Sigmoid colon (tissue), 7 donors: Measurements from ENCODE around the gene FTO. TPM values are rescaled to one million over a fixed set of nuclear protein-coding genes. Genes with fewer than 3 reads are reported as not detected.

Source experiments
- DNase-seq: peaks from one replicate; pipeline ENCODE4 v3.0.0-alpha.2; 2019
- H3K27ac ChIP-seq, 4 donors: fragments of 200-600 bp; sonication (generic); one replicate each; pipeline ENCODE4 v1.5.1; 2016 to 2019; ENCODE audit warnings: mild to moderate bottlenecking in 1 of 4
- H3K27me3 ChIP-seq, 3 donors: fragments of 200-600 bp; sonication (generic); one replicate each; pipeline ENCODE4 v1.5.1; 2019; ENCODE audit warnings: mild to moderate bottlenecking in 1 of 3
- H3K36me3 ChIP-seq, 4 donors: fragments of 200-600 bp; sonication (generic); one replicate each; pipeline ENCODE4 v1.5.1; 2016 to 2019
- H3K4me1 ChIP-seq, 4 donors: fragments of 200-600 bp; sonication (generic); one replicate each; pipeline ENCODE4 v1.5.1; 2017 to 2019
- H3K4me3 ChIP-seq, 4 donors: fragments of 200-600 bp; sonication (generic); one replicate each; pipeline ENCODE4 v1.5.1; 2017 to 2019; ENCODE audit warnings: mild to moderate bottlenecking in 2 of 4, moderate library complexity in 1 of 4
- H3K9me3 ChIP-seq, 4 donors: fragments of 200-600 bp in 3 of 4; sonication (generic) in 3 of 4; one replicate each; pipeline versions ENCODE4 v1.5.1 to v1.6.1; 2013 to 2019
- CTCF ChIP-seq, 4 experiments: fragments of 450-650 bp in 3 of 4; fragments of 200-600 bp in 1 of 4; IDR thresholded peaks; one replicate each; pipeline ENCODE4 v1.5.1; 2016 to 2019; ENCODE audit warnings: antibody characterized with exemption in 4 of 4, mild to moderate bottlenecking in 3 of 4, moderate library complexity in 2 of 4
- EP300 ChIP-seq, 4 donors: sonication (generic); formaldehyde crosslinking; IDR thresholded peaks; one replicate each; pipeline ENCODE4 v1.6.1; 2017; ENCODE audit warnings: antibody characterized with exemption in 4 of 4
- POLR2A ChIP-seq, 2 donors: fragments of 450-650 bp; IDR thresholded peaks; one replicate each; pipeline ENCODE4 v1.6.1; 2016; ENCODE audit warnings: antibody characterized with exemption in 2 of 2, mild to moderate bottlenecking in 2 of 2, moderate library complexity in 2 of 2
- POLR2AphosphoS5 ChIP-seq, 4 donors: sonication (generic); formaldehyde crosslinking; IDR thresholded peaks; one replicate each; pipeline ENCODE4 v1.6.1; 2017; ENCODE audit warnings: antibody characterized with exemption in 4 of 4
- WGBS, 2 donors: extraction: QIAGEN DNeasy Blood & Tissue Kit; methylation state at CpG; one replicate each; pipeline ENCODE4 v1.1.7; 2013; 5-methylcytosine and 5-hydroxymethylcytosine counted together
- intact Hi-C: fragments of 100-400 bp; cut with DNase I; formaldehyde crosslinking; loops from one replicate; pipeline ENCODE4 v1.15.1; 2023
- polyA plus RNA-seq, 3 donors: library from polyadenylated mRNA; stranded (reverse); fragments of 200-250 nt; gene quantifications; one replicate each; pipeline ENCODE4 v1.2.3, GENCODE V29; 2013
- total RNA-seq, 4 donors: library from RNA; depleted of rRNA; stranded (reverse); fragments of >200 nt; gene quantifications; one replicate each; pipeline ENCODE4 v1.1.0, GENCODE V29; 2016
- donor health status: healthy with polysubstance abuse.
- donor health status: Bipolar disorder and iron deficiency.
- donor health status: healthy.

FTO gene
- total and polyA plus RNA-seq, 7 donors = 9.9 to 97.2 (median 77.8) TPM

- intact Hi-C loops = no loop called here
- H3K36me3 ChIP-seq = no peaks in the 10 kb centered on the region
- H3K4me3 ChIP-seq = no peak overlapping the region
- no peaks in the 10 kb centered on the region for H3K27me3 ChIP-seq
- H3K4me1 ChIP-seq = peaks cover 0 to 12% (median 1%) of the 10 kb centered on the region in 4 donors
- no peak for DNase-seq
- 95% methylated on average over 3 of the region's 3 CpGs for whole genome bisulfite sequencing, 2 donors
- no peak overlapping the region for H3K27ac ChIP-seq
- no peak for TF ChIP-seq CTCF (IDR thresholded peaks at IDR 0.05)
- no peak for TF ChIP-seq POLR2A (IDR thresholded peaks at IDR 0.05)
- TF ChIP-seq EP300 (IDR thresholded peaks at IDR 0.05) = no peak
- H3K9me3 ChIP-seq = no peaks in the 10 kb centered on the region
Observed at GRCh38 chr16:54071514-54071913, 367.6 kb downstream of the FTO start.

DNA sequence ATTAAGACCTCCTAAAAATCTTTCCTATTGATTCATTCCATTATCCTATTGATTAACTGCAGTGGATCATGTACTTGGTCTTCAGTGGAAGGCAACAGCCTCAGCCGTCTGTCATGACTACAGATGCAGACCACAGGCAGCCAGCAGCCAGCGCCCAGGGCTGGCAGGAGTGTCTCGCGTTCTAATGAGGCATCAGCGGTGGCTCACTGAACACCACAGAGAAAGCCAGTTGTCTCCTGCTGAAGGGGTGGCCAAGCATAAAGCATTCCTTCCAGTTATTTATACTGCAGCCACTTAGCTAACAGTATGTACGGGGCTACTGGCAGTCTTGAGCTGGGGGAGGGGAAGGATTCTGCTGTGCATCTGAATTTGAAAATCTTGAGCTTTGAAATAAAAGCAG is 368.3 kb downstream of the FTO start:
- TF ChIP-seq POLR2A (IDR thresholded peaks at IDR 0.05) = no peak
- no peak for TF ChIP-seq CTCF (IDR thresholded peaks at IDR 0.05)
- TF ChIP-seq EP300 (IDR thresholded peaks at IDR 0.05) = no peak
- no peak for TF ChIP-seq POLR2AphosphoS5 (IDR thresholded peaks at IDR 0.05)
- DNase-seq = no peak
- no peaks in the 10 kb centered on the region for H3K36me3 ChIP-seq
- no peaks in the 10 kb centered on the region for H3K9me3 ChIP-seq
- no peak overlapping the region for H3K27ac ChIP-seq
- no peaks in the 10 kb centered on the region for H3K27me3 ChIP-seq
- WGBS, 2 donors = 94 to 96% methylated on average over 6 of the region's 6 CpGs
- H3K4me1 ChIP-seq = peaks cover 0 to 6% (median 0%) of the 10 kb centered on the region in 4 donors
- no peak overlapping the region for H3K4me3 ChIP-seq
- intact Hi-C loops = no loop called here

- 84 to 87% methylated on average over 3 of the region's 3 CpGs for WGBS, 2 donors
- H3K9me3 ChIP-seq = no peaks in the 10 kb centered on the region
- TF ChIP-seq POLR2A (IDR thresholded peaks at IDR 0.05) = no peak
- TF ChIP-seq CTCF (IDR thresholded peaks at IDR 0.05) = no peak
- no peak for TF ChIP-seq POLR2AphosphoS5 (IDR thresholded peaks at IDR 0.05)
- TF ChIP-seq EP300 (IDR thresholded peaks at IDR 0.05) = no peak
Observed at GRCh38 chr16:54073356-54073755, 369.4 kb downstream of the FTO start.

GRCh38 chr16:54075446-54075845 is 371.5 kb downstream of the FTO start:
- H3K27ac ChIP-seq = no peak overlapping the region
- H3K36me3 ChIP-seq = no peaks in the 10 kb centered on the region
- no peak overlapping the region for H3K4me3 ChIP-seq
- H3K27me3 ChIP-seq = no peaks in the 10 kb centered on the region
- no peak for TF ChIP-seq POLR2A (IDR thresholded peaks at IDR 0.05)
- no peak for TF ChIP-seq POLR2AphosphoS5 (IDR thresholded peaks at IDR 0.05)
- no peak for TF ChIP-seq CTCF (IDR thresholded peaks at IDR 0.05)
- TF ChIP-seq EP300 (IDR thresholded peaks at IDR 0.05) = no peak
- intact Hi-C loops = no loop called here
- H3K4me1 ChIP-seq = no peaks in the 10 kb centered on the region
- 80 to 83% methylated on average over 4 of the region's 4 CpGs for WGBS, 2 donors
- DNase-seq = no peak
- H3K9me3 ChIP-seq = no peaks in the 10 kb centered on the region

More at GRCh38 chr16:54073356-54073755, 369.4 kb downstream of the FTO start:
- H3K36me3 ChIP-seq = no peaks in the 10 kb centered on the region
- H3K27ac ChIP-seq = no peak overlapping the region
- intact Hi-C loops = no loop called here
- no peaks in the 10 kb centered on the region for H3K4me1 ChIP-seq
- no peaks in the 10 kb centered on the region for H3K27me3 ChIP-seq
- DNase-seq = no peak
- no peak overlapping the region for H3K4me3 ChIP-seq

GRCh38 chr16:54076006-54076504 is 372.1 kb downstream of the FTO start:
- Histone ChIP-seq H3K27ac (no peak overlapping the region), H3K4me3 (no peak overlapping the region), H3K27me3 (no peaks in the 10 kb centered on the region), H3K9me3 (no peaks in the 10 kb centered on the region), H3K36me3 (no peaks in the 10 kb centered on the region), H3K4me1 (no peaks in the 10 kb centered on the region)
- DNase-seq = no peak
- 26 to 75% methylated on average over 3 of the region's 3 CpGs for WGBS, 2 donors
- intact Hi-C loops = no loop called here
- no peak for TF ChIP-seq POLR2A (IDR thresholded peaks at IDR 0.05)
- TF ChIP-seq POLR2AphosphoS5 (IDR thresholded peaks at IDR 0.05) = no peak
- TF ChIP-seq EP300 (IDR thresholded peaks at IDR 0.05) = no peak
- TF ChIP-seq CTCF (IDR thresholded peaks at IDR 0.05) = no peak
